DMS114 treated with DMSO at 0.1 percent for 48 hours (cell line): ENCODE measurements around the gene KRT79.
"Not testable (repeated sequence)": the region's sequence is repeated elsewhere in the genome, so short reads cannot be mapped to it uniquely, and the experiment has no call there.

Source experiments
- DNase-seq: peaks from one replicate; lab custom pipeline; 2025; ENCODE audit not compliant: unreplicated experiment; lab: John Stamatoyannopoulos, UW

The KRT79 gene

DNA sequence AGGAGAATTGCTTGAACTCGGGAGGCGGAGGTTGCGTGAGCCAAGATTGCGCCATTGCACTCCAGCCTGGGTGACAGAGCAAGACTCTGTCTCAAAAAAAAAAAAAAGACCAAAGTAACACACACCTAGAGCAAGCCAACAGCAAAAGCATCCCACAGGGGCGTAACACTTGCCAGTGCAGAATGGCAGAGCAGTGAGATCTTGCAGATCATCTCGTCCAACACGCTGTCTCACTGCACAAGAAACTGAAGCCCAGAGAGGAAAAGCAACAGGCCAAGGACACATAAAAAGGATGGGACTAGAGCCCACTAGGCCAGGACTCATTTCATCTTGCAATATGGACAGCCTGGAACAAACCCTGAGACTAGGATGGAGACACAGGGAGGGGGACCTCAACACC lies 27.4 kb upstream of the KRT79 start:
- DNase-seq = no peak

DNA sequence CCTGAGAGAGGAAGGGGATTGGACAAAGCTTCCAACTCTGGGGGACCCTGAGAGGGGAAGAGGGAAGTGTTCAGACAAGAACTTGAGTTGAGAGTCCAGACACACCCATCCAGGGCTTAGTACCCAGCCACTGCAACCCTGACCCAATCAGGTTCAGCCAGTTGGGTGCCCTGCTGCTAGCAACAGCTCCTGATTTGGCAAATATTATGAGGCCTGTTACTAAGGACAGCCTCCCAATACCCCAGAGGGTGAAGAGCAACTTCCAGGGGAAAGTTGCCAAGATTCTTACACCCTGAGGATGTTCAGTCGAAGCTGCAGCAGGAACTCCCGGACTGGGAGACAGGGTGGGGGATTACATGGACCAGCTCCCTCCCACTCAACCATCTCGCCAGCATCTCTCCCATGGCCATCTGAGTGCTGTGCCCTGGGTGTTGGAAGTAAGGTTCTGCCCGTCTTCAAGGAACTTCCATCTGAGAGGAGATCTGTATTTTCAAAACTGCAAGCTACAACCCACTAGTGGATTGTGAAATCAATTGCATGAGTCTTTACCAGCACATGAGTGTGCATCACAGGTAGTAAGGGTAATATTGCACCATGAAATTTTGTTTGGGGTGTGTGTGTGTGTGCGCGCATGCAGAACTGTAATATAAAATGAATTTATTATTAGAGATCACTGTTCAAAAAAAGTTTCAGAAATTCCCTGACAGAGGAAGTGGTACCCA lies 26.2 kb upstream of the KRT79 start:
- DNase-seq = no peak

DNA sequence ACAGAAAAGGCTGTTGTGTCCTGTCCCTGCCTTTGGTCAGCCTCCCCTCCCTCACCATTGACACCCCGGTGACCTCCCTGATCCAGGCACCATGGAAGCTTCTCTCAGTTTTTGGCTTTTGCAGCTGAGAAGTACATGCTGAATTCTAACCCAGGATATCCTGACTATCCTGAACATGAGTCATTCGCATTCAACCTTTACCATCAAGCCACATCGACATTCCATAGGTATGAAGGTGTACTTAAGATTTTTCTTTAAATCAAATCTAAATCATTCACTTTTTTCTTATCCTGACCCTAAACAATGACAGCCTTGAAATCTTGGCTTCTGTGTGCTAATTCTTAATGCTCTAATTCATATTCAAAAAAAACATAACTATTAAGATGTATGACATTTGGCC lies 23.4 kb upstream of the KRT79 start:
- DNase-seq = no peak

DNA sequence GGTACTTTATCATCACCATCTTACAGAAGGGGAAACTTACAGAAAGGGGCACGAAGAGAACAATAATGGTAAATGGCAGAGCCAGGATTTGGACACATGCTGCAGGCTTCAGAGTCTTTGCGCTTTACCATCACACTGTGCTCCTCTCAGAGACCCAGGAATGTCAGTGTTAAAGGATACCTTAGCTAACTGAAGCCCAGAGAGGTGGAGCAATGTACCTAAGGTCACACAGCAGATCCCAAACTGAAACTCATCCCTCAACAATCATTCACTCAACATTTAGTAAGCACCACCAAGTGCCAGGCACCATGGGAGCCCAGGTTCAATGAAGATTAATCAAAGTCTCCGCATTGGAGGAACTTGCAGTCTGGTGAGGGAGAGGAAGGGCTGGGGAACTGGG lies 22.7 kb upstream of the KRT79 start:
- DNase-seq = no peak

DNA sequence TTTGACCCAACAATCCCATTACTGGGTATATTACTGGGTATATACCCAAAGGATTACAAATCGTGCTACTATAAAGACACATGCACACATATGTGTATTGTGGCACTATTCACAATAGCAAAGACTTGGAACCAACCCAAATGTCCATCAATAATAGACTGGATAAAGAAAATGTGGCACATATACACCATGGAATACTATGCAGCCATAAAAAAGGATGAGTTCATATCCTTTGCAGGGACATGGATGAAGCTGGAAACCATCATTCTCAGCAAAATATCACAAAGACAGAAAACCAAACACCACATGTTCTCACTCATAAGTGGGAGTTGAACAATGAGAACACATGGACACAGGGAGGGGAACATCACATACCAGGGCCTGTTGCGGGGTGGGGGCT lies 22.0 kb upstream of the KRT79 start:
- DNase-seq = not testable (repeated sequence)

DNA sequence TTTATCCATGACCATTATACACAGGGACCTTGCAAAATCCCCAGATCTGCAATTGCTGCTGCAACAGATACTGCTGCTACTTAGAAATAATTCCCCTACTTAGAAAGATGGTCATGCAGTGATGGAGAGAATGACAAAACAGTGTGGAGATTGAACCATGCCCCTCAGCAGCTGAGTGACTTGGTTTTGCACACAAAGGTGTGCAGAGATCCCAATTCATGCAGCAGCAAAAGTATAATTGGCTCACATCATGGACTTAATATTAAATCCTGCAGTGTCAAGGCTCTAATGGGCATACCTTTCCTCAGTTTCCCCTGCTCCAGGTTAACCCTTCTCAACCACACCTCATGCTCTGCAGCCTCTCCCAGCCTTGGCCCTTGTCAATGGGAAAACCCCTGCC lies 17.7 kb upstream of the KRT79 start:
- DNase-seq = no peak

DNA sequence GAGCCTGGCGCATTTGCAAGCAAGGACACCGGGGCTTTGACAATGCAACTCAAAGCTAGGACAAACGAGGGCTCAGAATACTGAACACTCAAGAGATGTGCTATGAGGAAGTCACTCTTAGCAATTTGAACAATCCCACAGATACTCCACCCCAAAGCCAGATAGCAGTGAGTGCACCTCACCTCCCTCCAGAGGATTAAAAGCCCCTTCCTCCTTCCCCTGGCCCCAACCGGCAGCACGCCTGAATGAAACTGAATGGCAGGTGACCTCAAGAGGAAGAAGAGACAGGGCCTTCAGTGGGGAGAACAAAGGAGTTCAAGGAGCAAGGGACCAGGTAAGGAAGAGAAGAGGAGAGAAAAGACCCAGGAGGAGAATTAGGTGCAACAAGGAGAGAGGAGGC lies 16.6 kb upstream of the KRT79 start:
- no peak for DNase-seq

DNA sequence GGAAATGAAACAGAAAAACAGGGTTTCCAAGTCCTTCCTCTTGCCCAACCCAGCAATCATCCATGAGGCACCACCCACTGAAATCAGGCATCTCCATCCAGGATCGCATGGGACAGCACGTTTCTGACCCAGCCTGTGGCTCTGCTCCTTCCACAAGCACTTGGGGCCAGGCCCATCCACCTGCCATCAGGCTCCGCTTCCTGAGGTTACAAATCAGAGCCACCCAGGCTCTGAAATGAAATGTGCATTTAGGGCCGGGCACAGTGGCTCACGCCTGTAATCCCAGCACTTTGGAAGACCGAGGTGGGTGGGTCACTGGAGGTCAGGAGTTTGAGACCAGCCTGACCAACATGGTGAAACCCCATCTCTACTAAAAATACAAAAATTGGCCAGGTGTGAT lies 15.4 kb upstream of the KRT79 start:
- DNase-seq = no peak

DNA sequence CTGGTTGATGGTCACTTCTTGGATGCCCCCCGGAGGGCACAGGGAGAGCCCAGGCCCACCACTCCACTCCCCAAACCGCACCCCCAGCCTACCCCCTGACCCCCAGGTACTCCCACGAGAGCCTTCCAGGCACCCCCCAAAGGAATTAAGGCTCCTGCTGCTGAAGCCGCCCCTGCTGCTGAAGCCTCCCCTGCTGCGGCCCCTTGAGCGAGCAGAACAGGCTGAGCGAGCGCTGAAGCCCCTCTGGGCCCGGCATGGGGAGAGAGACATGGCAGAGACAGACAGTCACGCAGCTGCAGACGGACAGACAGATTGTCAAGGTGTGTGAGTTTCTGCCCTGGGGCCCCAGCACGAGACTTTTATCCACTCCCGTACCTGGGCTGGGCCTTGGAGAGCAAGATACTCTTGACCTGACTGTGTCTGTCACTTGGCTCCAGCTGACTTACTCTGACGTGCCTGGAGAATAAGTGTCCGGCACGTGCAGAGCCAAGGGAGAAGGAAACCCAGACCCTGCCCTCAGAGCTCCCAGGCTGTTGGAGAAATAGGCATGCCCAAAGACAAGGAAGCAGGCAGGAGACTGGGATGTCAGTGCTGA lies 14.6 kb upstream of the KRT79 start, which contains the start of gene KRT78:
Gene KRT78, minus strand, starts transcription at position 334 of the 595 bp plus-strand sequence. Its CDS starts 64 bp downstream, at position 270.
- DNase-seq = no peak

DNA sequence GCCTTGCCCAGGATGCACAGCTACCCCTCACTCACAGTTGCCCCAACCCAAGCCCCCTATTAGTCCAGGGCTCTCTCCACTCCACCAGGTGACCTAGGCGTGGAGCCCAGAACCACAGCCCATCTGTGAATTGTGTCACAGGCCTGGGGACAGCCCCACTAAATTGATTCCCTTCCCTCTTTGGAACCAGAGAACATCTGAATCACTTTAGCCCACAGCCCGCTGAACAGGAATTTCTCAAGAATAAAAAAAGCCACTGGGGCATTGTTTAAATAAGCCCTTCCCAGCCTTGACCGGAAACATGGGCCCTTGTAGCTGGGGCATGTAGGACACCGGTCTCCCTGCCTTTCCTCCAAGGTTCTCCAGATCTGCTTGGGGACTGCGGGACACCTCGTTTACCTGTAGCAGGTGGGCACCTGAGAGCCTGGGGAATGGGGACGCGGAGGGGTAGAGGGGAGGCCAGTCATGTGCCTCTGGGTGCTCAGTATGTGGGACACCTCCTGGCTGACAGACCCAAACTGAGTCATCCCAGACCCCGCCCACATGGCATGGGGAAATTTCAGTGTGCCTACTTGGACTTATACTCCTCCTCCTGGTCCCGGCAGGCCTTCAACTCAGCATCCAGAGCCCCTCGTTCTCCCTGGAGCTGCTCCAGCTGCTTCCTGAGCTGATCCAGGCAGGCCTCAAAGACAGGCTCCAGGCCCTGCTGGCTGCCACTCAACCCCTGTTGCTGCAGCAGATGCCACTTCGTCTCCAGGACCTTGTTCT lies 13.4 kb upstream of the KRT79 start:
- DNase-seq = no peak

DNA sequence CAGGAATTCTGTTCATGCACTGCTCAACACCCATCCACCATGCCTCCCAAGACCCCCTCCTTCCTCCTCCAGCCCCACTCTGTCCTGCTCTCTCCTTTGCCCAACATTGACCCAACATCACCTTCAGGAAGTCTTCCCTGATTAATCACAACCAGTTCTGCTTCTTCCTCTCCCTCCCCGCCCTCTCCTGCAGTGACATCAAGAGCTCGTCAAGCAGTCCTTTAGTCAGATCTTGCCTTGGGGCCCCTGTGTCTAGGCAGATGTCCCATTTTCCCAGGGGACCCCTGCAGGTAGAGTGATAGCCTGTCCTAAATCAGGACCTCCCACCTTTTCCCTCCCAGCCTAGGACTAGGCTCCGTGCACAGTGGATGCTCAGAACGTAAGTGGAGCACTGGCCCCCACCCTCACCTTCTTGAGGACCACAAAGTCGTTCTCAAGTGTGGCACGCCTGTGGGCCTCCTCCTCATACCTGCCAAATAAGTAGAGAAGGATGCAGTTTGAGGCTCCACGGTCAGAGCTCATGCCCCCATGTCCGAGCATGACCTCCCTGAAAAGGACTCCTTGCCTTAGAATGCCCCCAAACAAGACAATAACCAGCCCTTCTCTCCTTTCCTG lies 12.4 kb upstream of the KRT79 start:
- no peak for DNase-seq

DNA sequence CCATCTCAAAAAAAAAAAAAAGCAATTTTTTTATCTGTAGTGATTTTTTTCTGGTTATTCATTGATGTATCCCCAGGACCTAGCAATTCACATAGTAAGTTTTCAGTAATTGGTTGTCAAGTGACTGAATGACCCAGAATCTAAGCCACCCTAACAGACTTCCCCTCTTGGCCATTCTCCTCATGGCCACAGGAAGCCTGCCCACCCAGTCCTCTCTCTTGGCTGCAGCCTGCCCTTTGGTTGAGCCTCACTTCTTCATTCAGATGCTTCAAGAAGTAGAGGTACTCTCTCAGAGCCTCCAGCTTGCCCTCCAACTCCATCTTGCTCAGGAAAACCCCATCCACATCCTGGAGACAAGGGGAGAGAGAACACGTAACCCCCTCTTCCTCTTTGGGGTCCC lies 11.8 kb upstream of the KRT79 start:
- DNase-seq = no peak

DNA sequence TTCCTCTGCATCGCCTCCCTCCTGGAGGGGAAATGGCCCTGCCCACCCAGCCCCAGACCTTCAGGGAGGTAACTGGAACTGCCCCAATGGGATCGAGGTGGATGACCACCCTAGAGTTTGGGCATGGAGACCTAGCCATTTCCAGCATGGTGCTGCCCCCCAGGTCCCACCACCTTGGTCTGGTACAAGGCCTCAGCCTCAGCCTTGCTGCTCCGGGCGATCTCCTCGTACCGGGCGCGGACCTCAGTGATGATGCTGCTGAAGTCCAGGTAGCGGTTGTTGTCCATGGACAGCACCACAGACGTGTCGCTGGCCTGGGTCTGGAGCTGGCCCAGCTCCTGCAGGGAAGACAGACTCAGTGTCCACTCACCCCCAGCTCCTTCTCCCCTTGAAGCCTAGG lies 10.3 kb upstream of the KRT79 start:
- no peak for DNase-seq

DNA sequence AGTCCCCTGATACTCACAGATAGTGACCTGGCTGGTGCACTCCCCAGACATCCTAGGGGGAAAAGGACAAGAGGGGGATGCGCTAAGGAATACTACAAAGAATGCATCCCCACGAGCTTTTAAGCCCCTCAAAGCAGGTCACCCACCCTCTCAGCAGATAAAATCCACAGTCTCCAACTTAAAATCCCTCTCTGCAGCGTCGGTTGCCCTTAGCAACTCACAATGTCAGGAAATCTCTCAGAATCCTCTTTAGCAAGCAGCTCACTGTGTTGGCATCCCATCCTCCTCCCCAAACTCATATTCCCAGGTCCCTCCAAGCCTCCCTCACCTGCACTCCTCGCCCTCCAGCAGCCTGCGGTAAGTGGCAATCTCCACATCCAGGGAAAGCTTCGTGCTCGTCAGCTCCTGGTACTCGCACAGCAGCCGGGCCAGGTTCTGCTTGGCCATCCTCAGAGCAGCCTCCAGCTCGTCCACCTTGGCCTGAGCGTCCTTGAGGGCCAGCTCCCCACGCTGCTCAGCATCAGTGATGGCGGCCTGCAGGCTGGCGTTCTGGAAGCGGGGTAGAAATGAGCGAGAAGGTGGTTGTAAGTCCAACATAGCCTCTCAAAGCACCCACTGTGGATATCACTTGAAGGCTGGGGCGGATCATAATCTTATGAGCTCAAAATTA lies 5.5 kb upstream of the KRT79 start:
- DNase-seq = no peak

DNA sequence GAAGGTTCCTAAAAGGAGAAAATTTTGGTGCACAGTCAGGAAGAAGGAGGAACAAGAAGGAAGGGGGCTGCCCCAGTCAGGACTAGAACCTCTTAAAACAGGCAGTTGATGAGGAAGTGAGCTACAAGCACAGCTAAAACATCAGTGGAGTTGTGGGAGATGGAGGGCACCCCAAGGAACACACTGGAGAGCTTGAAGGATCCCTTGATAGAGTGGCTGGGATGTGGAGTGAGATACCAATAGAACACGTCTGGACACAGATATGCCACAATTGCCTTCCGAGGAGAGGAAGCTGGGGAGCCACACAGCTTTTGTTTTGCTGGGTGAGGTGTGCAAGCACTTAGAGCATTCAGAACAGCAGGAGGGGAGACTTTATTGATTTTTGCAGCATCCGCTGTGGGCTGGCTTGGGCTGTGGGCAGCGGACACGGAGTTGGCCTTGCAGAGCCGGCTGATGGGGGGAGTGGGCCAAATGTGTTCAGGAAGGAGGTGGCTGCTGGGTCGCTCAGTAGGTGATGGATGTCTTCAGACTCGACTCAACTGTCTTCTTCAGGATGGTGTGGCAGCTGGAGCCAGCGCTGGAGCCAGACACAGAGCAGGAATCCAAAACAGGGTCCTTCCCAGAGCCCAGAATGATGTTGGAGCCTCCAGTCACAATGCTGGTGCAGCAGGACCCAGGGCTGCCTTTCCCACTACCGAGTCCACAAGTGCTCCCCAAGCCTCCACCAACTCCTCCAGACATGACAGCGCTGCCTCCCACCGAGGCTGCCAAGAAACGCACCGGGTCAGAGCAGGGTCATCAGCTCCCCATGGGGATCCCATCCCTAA lies 4.7 kb upstream of the KRT79 start:
- no peak for DNase-seq

DNA sequence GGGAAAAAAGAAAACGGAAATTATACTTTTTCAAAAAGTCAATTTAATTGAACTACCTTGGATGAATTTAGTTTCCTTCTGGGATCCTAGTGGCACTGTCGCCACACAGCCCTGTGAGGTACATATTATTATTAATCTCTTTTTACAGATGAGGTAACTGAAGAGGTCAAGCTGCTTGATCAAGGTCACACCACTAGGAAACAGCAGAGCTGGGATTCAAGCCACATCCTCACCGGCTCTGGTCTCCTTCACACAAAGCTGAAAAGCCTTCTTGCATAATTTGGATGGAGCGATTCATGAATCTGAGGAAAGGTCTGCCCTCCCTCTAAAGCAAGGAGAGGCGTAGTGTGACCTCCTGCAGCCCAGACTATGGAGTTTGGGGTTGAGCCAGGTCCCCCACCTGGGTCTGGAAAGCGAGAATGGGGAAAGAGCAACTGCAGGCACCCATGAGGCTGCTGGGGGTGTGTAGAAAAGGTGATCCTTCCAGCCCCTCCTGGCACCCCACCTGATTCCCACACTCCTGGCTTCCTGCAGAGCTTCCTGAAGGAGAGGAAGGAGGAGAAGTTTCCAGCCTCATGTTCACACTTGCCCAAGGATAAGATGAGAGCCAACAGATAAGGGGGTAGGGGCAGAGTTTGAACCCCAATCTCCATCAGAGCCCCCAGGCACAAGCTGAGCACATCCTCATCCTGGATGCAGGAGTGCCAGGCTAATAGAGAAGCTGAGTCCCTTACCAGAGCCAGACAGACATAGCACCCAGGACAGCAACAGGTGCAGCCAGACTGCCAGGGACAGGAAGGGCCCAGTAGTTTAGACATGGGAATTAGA lies 3.9 kb upstream of the KRT79 start:
- DNase-seq = no peak

DNA sequence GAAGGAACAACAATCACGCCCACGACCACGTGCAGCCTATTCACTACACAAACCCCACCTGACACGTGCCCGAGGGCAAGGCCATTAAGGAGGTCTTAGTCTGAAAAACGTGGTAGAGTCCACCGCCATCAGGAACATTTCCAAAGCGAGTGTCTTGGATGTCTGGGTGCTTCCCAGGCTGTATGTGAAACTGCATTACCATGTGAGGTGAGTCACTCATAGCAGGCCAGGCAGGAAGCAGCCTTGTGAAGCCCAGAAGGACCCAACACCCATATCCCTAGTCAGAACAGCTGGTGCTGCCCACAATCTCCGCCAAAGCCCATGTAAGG lies 3.3 kb upstream of the KRT79 start:
- no peak for DNase-seq

DNA sequence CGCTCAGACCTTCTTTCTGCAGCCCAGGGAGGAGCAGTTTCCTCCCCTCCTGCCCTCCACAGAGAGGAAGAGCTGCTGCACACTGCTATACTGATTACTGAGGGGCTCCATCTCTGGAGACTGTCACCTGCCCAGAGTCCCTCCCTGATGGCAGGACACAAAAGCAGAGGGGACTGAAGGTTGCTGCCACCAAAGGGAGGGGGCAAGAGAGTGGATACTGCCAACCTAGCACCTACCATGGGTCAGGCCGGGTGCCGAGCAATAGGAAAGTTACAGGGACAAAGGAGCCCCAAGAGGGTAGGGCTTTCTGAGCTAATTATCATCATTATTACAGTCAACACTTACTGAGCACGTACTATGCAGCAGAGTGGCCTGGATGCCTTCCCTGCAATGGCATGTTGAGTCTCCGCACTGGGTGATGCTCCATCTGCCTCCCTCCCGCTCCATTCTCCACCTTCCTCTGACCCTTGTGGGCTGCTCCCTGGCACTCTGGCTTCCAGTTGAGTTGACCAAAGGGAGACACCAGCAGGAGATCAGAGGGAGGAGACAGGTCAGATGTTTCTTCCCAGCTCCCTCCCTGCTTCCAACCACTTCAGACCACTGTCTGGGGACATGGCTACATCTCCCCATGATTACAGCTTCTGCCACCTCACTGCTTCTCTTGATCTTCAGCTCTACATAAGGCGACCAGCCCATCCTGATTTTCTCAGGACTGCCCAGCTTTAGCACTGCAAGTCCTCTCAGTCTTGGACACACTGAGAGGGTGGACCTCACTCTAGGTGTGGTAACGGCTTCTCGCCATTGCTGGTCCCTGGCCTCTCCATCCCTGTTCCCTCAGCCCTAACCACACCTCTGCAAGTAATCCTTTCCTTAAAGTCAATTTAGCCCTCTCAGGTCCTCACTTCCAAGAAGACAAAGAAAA lies 2.6 kb upstream of the KRT79 start:
- no peak for DNase-seq

DNA sequence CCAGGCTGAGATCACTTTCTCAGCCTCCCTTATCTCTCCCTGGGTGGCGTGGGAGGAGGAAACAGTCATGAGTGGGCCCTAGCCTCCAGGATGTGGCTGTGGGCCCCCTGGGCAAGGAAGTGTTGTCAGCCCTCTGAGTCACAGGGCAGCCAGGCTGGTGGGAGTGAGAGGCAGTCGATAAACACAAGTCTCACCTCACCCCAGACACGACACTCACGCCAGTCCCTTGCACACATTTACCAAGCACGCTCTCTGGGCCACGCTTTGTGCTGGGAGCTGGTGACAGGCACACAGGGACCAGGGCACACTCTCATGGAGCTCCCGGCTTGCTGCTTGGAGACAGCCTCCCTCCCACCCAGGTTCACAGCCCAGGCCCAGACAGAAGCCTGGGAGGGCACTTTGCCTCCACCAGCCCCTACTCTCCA lies 1.9 kb upstream of the KRT79 start:
- DNase-seq = no peak
